Activated CD4-positive, CD25-positive, alpha-beta regulatory T cell treated with anti-CD3 and anti-CD28 coated beads, Interleukin-2, amount 50 U/mL, for 24 hours (primary cell): Measurements from ENCODE around the gene MYBPH.

Experiments used
- ATAC-seq, 2 donors: fragments of 150-1000 bp; cut with Tn5 transposase; one replicate each; pipeline ENCODE4 v1.10.0; 2021; ENCODE audit warnings: mild to moderate bottlenecking in 1 of 2, moderate library complexity in 1 of 2

Gene MYBPH

GRCh38 chr1:203178083-203178482, 2.5 kb upstream of the MYBPH start:
- no peak for ATAC-seq

GRCh38 chr1:203177470-203178039, 1.9 kb upstream of the MYBPH start:
- no peak for ATAC-seq

- ATAC-seq: no peak
These were observed 1.4 kb upstream of the MYBPH start for GRCh38 chr1:203177036-203177405.

- ATAC-seq: no peak
These were observed 828 bp upstream of the MYBPH start for GRCh38 chr1:203176273-203177035.

GRCh38 chr1:203175827-203176241, 208 bp upstream of the MYBPH start:
- no peak for ATAC-seq

GRCh38 chr1:203174324-203174985, 1.2 kb downstream of the MYBPH start:
- ATAC-seq: no peak

GRCh38 chr1:203173566-203173965, 2.1 kb downstream of the MYBPH start:
- ATAC-seq: peak in 1 of 2 donors; percentile 24

GRCh38 chr1:203173011-203173555, 2.5 kb downstream of the MYBPH start:
- no peak for ATAC-seq

GRCh38 chr1:203172184-203173010, 3.2 kb downstream of the MYBPH start:
- no peak for ATAC-seq

- ATAC-seq: no peak
These were observed 4.1 kb downstream of the MYBPH start for GRCh38 chr1:203171341-203172183.

GRCh38 chr1:203170625-203171330, 4.8 kb downstream of the MYBPH start:
- no peak for ATAC-seq

- ATAC-seq: no peak
These were observed 5.7 kb downstream of the MYBPH start for GRCh38 chr1:203169770-203170520.

- ATAC-seq: no peak
These were observed 6.6 kb downstream of the MYBPH start for GRCh38 chr1:203168991-203169390.

GRCh38 chr1:203168256-203168786, 7.3 kb downstream of the MYBPH start:
- ATAC-seq: no peak

GRCh38 chr1:203167913-203168200, 7.8 kb downstream of the MYBPH start:
- no peak for ATAC-seq

- ATAC-seq: no peak
These were observed 8.4 kb downstream of the MYBPH start for GRCh38 chr1:203167026-203167912.

GRCh38 chr1:203166192-203166940, 9.3 kb downstream of the MYBPH start:
- ATAC-seq: peak in 1 of 2 donors; percentile 20

- no peak for ATAC-seq
These were observed 9.8 kb downstream of the MYBPH start for GRCh38 chr1:203165800-203166161.
